Measurements from ENCODE around the gene CRISPLD2. TPM values are rescaled to one million over a fixed set of nuclear protein-coding genes. Genes with fewer than 3 reads are reported as not detected.

Gene CRISPLD2
- total and polyA plus RNA-seq, 7 experiments from 2014 or later: 0.38 to 14.4 (median 0.82) TPM

- POLR2A ChIA-PET: no interaction called here
- no peak overlapping the region for H3K4me3 ChIP-seq (ENCODE audit: low read length)
- H3K4me3 Mint-ChIP-seq: no peak overlapping the region
- intact Hi-C loops (cut with micrococcal nuclease): no loop called here
- CTCF ChIA-PET: interaction anchor here (0.6 kb wide), 1 partner anchor 99 kb away, joined by 5 read pairs; no protein-coding TSS in a partner anchor
- ATAC-seq (no peak), DNase-seq (no peak)
- H3K27ac ChIP-seq (ENCODE audit: low read depth, low read length): no peak overlapping the region
- H3K27ac Mint-ChIP-seq: no peak overlapping the region
- H3K4me1 Mint-ChIP-seq: no peaks in the 10 kb centered on the region
- H3K4me1 ChIP-seq (ENCODE audit: control insufficient read depth in 2 of 2, insufficient read depth in 2 of 2, low read length in 2 of 2): no peaks in the 10 kb centered on the region
- no peaks in the 10 kb centered on the region for H3K36me3 ChIP-seq (ENCODE audit: control insufficient read depth in 2 of 3, insufficient read depth in 3 of 3, low read length in 3 of 3)
- peaks cover 0 to 7% (median 0%) of the 10 kb centered on the region in 5 donors for H3K27me3 Mint-ChIP-seq
- H3K9me3 Mint-ChIP-seq: peaks cover 0 to 4% (median 0%) of the 10 kb centered on the region in 11 donors
- no peaks in the 10 kb centered on the region for H3K27me3 ChIP-seq (ENCODE audit: control insufficient read depth in 2 of 2, insufficient read depth in 2 of 2, low read length in 2 of 2)
- H3K9me3 ChIP-seq (ENCODE audit: control insufficient read depth in 2 of 3, low read length in 3 of 3): no peaks in the 10 kb centered on the region
- H3K36me3 Mint-ChIP-seq: peaks cover 0 to 5% (median 0%) of the 10 kb centered on the region in 5 donors
Measured at GRCh38 chr16:84876873-84877606, 57.3 kb downstream of the CRISPLD2 start.

- DNase-seq (no peak), ATAC-seq (no peak)
- ChIA-PET CTCF (no interaction called here), POLR2A (no interaction called here)
- peaks cover 0 to 5% (median 0%) of the 10 kb centered on the region in 11 donors for H3K9me3 Mint-ChIP-seq
- peaks cover 0 to 10% (median 0%) of the 10 kb centered on the region in 5 donors for H3K36me3 Mint-ChIP-seq
- H3K27me3 Mint-ChIP-seq: peaks cover 0 to 8% (median 0%) of the 10 kb centered on the region in 5 donors
- Histone ChIP-seq H3K27ac (ENCODE audit: low read depth, low read length) (no peak overlapping the region), H3K9me3 (ENCODE audit: control insufficient read depth in 2 of 3, low read length in 3 of 3) (no peaks in the 10 kb centered on the region), H3K4me1 (ENCODE audit: control insufficient read depth in 2 of 2, insufficient read depth in 2 of 2, low read length in 2 of 2) (no peaks in the 10 kb centered on the region), H3K4me3 (ENCODE audit: low read length) (no peak overlapping the region), H3K36me3 (ENCODE audit: control insufficient read depth in 2 of 3, insufficient read depth in 3 of 3, low read length in 3 of 3) (no peaks in the 10 kb centered on the region), H3K27me3 (ENCODE audit: control insufficient read depth in 2 of 2, insufficient read depth in 2 of 2, low read length in 2 of 2) (no peaks in the 10 kb centered on the region)
- intact Hi-C loops (cut with micrococcal nuclease): no loop called here
- H3K27ac Mint-ChIP-seq: no peak overlapping the region
- no peak overlapping the region for H3K4me3 Mint-ChIP-seq
- no peaks in the 10 kb centered on the region for H3K4me1 Mint-ChIP-seq
Measured at GRCh38 chr16:84878770-84879169, 59.0 kb downstream of the CRISPLD2 start.

GRCh38 chr16:84879569-84880487 lies 60.0 kb downstream of the CRISPLD2 start:
- Histone ChIP-seq H3K9me3 (ENCODE audit: control insufficient read depth in 2 of 3, low read length in 3 of 3) (no peaks in the 10 kb centered on the region), H3K27me3 (ENCODE audit: control insufficient read depth in 2 of 2, insufficient read depth in 2 of 2, low read length in 2 of 2) (no peaks in the 10 kb centered on the region), H3K36me3 (ENCODE audit: control insufficient read depth in 2 of 3, insufficient read depth in 3 of 3, low read length in 3 of 3) (no peaks in the 10 kb centered on the region), H3K4me1 (ENCODE audit: control insufficient read depth in 2 of 2, insufficient read depth in 2 of 2, low read length in 2 of 2) (peaks cover 0 to 1% of the 10 kb centered on the region in 2 donors), H3K4me3 (ENCODE audit: low read length) (no peak overlapping the region), H3K27ac (ENCODE audit: low read depth, low read length) (no peak overlapping the region)
- Mint-ChIP-seq H3K27me3 (peaks cover 0 to 10% (median 0%) of the 10 kb centered on the region in 5 donors), H3K36me3 (peaks cover 0 to 10% (median 0%) of the 10 kb centered on the region in 5 donors), H3K4me1 (peaks cover 0 to 7% (median 4%) of the 10 kb centered on the region in 7 donors), H3K27ac (peak overlapping the region in 2 of 9 donors; percentile 17 to 76), H3K4me3 (no peak overlapping the region), H3K9me3 (peaks cover 0 to 5% (median 0%) of the 10 kb centered on the region in 11 donors)
- ChIA-PET CTCF (interaction anchor here (0.6 kb wide), 1 partner anchor 389 kb away, joined by 3 read pairs; no protein-coding TSS in a partner anchor), POLR2A (no interaction called here)
- no peak for DNase-seq
- no peak for ATAC-seq
- intact Hi-C loops (cut with micrococcal nuclease): no loop called here

GRCh38 chr16:84881702-84882521 lies 62.1 kb downstream of the CRISPLD2 start:
- Histone ChIP-seq H3K27me3 (ENCODE audit: control insufficient read depth in 2 of 2, insufficient read depth in 2 of 2, low read length in 2 of 2) (no peaks in the 10 kb centered on the region), H3K9me3 (ENCODE audit: control insufficient read depth in 2 of 3, low read length in 3 of 3) (no peaks in the 10 kb centered on the region), H3K4me1 (ENCODE audit: control insufficient read depth in 2 of 2, insufficient read depth in 2 of 2, low read length in 2 of 2) (peaks cover 0 to 6% of the 10 kb centered on the region in 2 donors), H3K27ac (ENCODE audit: low read depth, low read length) (no peak overlapping the region), H3K36me3 (ENCODE audit: control insufficient read depth in 2 of 3, insufficient read depth in 3 of 3, low read length in 3 of 3) (no peaks in the 10 kb centered on the region), H3K4me3 (ENCODE audit: low read length) (no peak overlapping the region)
- Mint-ChIP-seq H3K4me1 (peaks cover 0 to 8% (median 4%) of the 10 kb centered on the region in 7 donors), H3K4me3 (no peak overlapping the region), H3K27ac (no peak overlapping the region), H3K36me3 (peaks cover 0 to 10% (median 0%) of the 10 kb centered on the region in 5 donors), H3K27me3 (peaks cover 0 to 15% (median 0%) of the 10 kb centered on the region in 5 donors), H3K9me3 (peaks cover 0 to 5% (median 0%) of the 10 kb centered on the region in 11 donors)
- CTCF ChIA-PET: no interaction called here
- intact Hi-C loops (cut with micrococcal nuclease): no loop called here
- ATAC-seq (no peak), DNase-seq (no peak)
- POLR2A ChIA-PET: no interaction called here

GRCh38 chr16:84883301-84883700 lies 63.5 kb downstream of the CRISPLD2 start:
- Mint-ChIP-seq H3K9me3 (peaks cover 0 to 5% (median 0%) of the 10 kb centered on the region in 11 donors), H3K36me3 (peaks cover 0 to 10% (median 0%) of the 10 kb centered on the region in 5 donors), H3K4me3 (no peak overlapping the region), H3K27ac (peak overlapping the region in 1 of 9 donors; percentile 46), H3K4me1 (peaks cover 0 to 8% (median 4%) of the 10 kb centered on the region in 7 donors), H3K27me3 (peaks cover 0 to 16% (median 0%) of the 10 kb centered on the region in 5 donors)
- Histone ChIP-seq H3K4me3 (ENCODE audit: low read length) (no peak overlapping the region), H3K36me3 (ENCODE audit: control insufficient read depth in 2 of 3, insufficient read depth in 3 of 3, low read length in 3 of 3) (no peaks in the 10 kb centered on the region), H3K27me3 (ENCODE audit: control insufficient read depth in 2 of 2, insufficient read depth in 2 of 2, low read length in 2 of 2) (no peaks in the 10 kb centered on the region), H3K4me1 (ENCODE audit: control insufficient read depth in 2 of 2, insufficient read depth in 2 of 2, low read length in 2 of 2) (peaks cover 0 to 6% of the 10 kb centered on the region in 2 donors), H3K9me3 (ENCODE audit: control insufficient read depth in 2 of 3, low read length in 3 of 3) (no peaks in the 10 kb centered on the region), H3K27ac (ENCODE audit: low read depth, low read length) (no peak overlapping the region)
- ChIA-PET POLR2A (no interaction called here), CTCF (interaction anchor here (0.6 kb wide), 1 partner anchor 87 kb away, joined by 3 read pairs; no protein-coding TSS in a partner anchor)
- DNase-seq (no peak), ATAC-seq (no peak)
- intact Hi-C loops (cut with micrococcal nuclease): no loop called here

- ChIA-PET POLR2A (no interaction called here), CTCF (no interaction called here)
- DNase-seq (no peak), ATAC-seq (no peak)
- no peaks in the 10 kb centered on the region for H3K36me3 ChIP-seq (ENCODE audit: control insufficient read depth in 2 of 3, insufficient read depth in 3 of 3, low read length in 3 of 3)
- no peaks in the 10 kb centered on the region for H3K27me3 ChIP-seq (ENCODE audit: control insufficient read depth in 2 of 2, insufficient read depth in 2 of 2, low read length in 2 of 2)
- H3K4me1 Mint-ChIP-seq: peaks cover 0 to 8% (median 4%) of the 10 kb centered on the region in 7 donors
- H3K4me3 ChIP-seq (ENCODE audit: low read length): no peak overlapping the region
- H3K9me3 Mint-ChIP-seq: peaks cover 0 to 5% (median 0%) of the 10 kb centered on the region in 11 donors
- no peak overlapping the region for H3K27ac ChIP-seq (ENCODE audit: low read depth, low read length)
- H3K36me3 Mint-ChIP-seq: peaks cover 0 to 14% (median 0%) of the 10 kb centered on the region in 5 donors
- no peaks in the 10 kb centered on the region for H3K9me3 ChIP-seq (ENCODE audit: control insufficient read depth in 2 of 3, low read length in 3 of 3)
- peak overlapping the region in 1 of 9 donors; percentile 12 for H3K27ac Mint-ChIP-seq
- H3K27me3 Mint-ChIP-seq: peaks cover 0 to 20% (median 0%) of the 10 kb centered on the region in 5 donors
- intact Hi-C loops (cut with micrococcal nuclease): no loop called here
- peaks cover 0 to 6% of the 10 kb centered on the region in 2 donors for H3K4me1 ChIP-seq (ENCODE audit: control insufficient read depth in 2 of 2, insufficient read depth in 2 of 2, low read length in 2 of 2)
- peak overlapping the region in 1 of 10 donors; percentile 22 for H3K4me3 Mint-ChIP-seq
Measured at GRCh38 chr16:84884246-84884595, 64.4 kb downstream of the CRISPLD2 start.

All from naive thymus-derived CD4-positive, alpha-beta T cell (primary cell).